GM10266 (cell line): ENCODE measurements around the gene UMODL1.

Source experiments
- DNase-seq: peaks from one replicate; pipeline ENCODE4 v3.0.0; 2012; ENCODE audit errors: extremely low spot score
- CTCF ChIP-seq: IDR thresholded peaks from 2 replicates; pipeline ENCODE4 v1.5.1; 2012; ENCODE audit warnings: mild to moderate bottlenecking, low read depth; ENCODE audit not compliant: control insufficient read depth, insufficient read depth; ENCODE audit errors: missing control alignments

Gene UMODL1

DNA sequence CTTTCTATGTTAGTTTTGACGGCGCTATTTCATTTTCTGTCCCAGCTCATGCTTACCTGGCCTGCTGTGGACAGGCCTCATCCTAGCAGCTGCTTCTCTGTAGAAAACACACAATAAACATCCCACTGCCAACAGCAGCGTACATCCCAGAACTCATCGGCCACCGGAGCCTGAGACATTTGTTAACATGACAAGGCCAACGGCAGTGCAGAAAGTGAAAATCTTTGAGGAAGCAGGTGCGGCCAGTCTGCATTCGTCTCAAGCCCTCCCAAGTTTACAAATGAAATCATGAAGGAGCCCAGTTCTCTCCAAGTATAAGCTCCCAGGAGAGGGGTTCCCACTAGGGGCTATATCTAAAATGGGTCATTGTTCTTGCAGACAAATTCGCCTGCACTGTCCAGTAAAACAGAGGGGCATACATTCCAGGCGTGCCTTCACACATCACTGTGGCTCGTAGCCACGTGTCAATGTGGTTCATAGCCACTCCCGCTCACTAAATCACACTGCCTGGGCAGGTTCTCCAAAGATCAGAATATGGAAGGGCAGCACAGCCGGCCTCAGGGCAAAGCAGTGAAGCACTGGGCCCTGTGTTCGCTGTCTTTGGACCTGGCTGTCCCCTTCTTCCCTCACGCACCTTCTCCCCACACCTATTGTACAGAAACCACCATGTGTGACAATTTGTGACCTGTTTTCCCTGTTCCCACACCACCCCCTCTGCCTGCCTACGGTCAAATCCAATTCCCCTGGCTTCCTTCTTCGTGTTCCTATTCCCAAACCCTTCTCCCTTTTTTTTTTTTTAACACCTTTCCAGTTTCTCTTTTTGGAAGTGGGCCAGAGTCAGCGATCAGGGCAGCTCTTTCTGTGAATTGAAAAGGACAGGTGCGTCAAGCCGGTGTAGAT, 120.8 kb downstream of the UMODL1 start:
- TF ChIP-seq CTCF, result no peak
- no peak for DNase-seq
